Fibroblast of lung (primary cell): Measurements from ENCODE around the gene RBM8A.

Experiments
- CTCF ChIP-seq, 2 donors: IDR thresholded peaks in 1 of 2; conservative IDR thresholded peaks in 1 of 2; 1 replicate in 1 of 2; 2 replicates in 1 of 2; pipeline ENCODE4 v1.5.1; 2011 to 2012; ENCODE audit warnings: low read length in 2 of 2, control low read depth in 1 of 2, inconsistent platforms in 1 of 2, low read depth in 1 of 2, mild to moderate bottlenecking in 1 of 2
- EZH2 ChIP-seq: IDR thresholded peaks from 2 replicates; pipeline ENCODE4 v1.5.1; 2012; ENCODE audit warnings: low read length, control low read depth, mild to moderate bottlenecking; ENCODE audit errors: missing control alignments

- TF ChIP-seq CTCF (conservative IDR thresholded peaks at IDR 0.05 in 1 of 2, IDR thresholded peaks at IDR 0.05 in 1 of 2; ENCODE audit: low read depth in 1 of 2, low read length in 2 of 2) (no peak), EZH2 (no peak)
Measured at GRCh38 chr1:145956361-145956760, 29.1 kb upstream of the RBM8A start.
